Measurements from ENCODE around the gene C15orf40. TPM values are rescaled to one million over a fixed set of nuclear protein-coding genes. Genes with fewer than 3 reads are reported as not detected.
"Not testable (repeated sequence)": the region's sequence is repeated elsewhere in the genome, so short reads cannot be mapped to it uniquely, and the experiment has no call there.

The C15orf40 gene
- total RNA-seq, 2 donors from 2014 or later, result 19.0 to 22.7 TPM

DNA sequence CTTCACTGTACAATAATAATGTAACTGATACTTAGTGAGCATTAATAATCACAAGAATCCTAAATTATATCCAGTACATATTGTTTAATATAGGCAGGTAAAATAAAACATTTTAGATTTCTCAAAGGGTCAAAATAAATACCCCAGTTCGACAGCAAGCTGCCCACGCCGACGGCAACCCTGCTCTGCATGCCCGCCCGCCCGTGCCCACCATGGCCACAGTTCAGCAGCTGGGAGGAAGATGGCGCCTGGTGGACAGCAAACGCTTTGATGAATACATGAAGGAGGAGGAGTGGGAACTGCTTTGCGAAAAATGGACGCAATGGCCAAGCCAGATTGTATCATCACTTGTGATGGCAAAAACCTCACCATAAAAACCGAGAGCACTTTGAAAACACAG is 32.7 kb upstream of the C15orf40 start:
- H3K27me3 ChIP-seq, result no peaks in the 10 kb centered on the region
- no peak overlapping the region for H3K4me3 ChIP-seq
- no peak overlapping the region for H3K9ac ChIP-seq (ENCODE audit: low read depth in 2 of 2, low read length in 2 of 2)
- TF ChIP-seq, protein P1, sequence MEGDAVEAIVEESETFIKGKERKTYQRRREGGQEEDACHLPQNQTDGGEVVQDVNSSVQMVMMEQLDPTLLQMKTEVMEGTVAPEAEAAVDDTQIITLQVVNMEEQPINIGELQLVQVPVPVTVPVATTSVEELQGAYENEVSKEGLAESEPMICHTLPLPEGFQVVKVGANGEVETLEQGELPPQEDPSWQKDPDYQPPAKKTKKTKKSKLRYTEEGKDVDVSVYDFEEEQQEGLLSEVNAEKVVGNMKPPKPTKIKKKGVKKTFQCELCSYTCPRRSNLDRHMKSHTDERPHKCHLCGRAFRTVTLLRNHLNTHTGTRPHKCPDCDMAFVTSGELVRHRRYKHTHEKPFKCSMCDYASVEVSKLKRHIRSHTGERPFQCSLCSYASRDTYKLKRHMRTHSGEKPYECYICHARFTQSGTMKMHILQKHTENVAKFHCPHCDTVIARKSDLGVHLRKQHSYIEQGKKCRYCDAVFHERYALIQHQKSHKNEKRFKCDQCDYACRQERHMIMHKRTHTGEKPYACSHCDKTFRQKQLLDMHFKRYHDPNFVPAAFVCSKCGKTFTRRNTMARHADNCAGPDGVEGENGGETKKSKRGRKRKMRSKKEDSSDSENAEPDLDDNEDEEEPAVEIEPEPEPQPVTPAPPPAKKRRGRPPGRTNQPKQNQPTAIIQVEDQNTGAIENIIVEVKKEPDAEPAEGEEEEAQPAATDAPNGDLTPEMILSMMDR (IDR thresholded peaks at IDR 0.05), result no peak
- H3K9me3 ChIP-seq, result no peaks in the 10 kb centered on the region
- H3K4me1 ChIP-seq, result no peaks in the 10 kb centered on the region
- peaks cover 4% of the 10 kb centered on the region for H3K36me3 ChIP-seq
- H3K27ac ChIP-seq, result no peak overlapping the region
- DNase-seq, result no peak
- intact Hi-C loops (cut with DNase I), result no loop called here

DNA sequence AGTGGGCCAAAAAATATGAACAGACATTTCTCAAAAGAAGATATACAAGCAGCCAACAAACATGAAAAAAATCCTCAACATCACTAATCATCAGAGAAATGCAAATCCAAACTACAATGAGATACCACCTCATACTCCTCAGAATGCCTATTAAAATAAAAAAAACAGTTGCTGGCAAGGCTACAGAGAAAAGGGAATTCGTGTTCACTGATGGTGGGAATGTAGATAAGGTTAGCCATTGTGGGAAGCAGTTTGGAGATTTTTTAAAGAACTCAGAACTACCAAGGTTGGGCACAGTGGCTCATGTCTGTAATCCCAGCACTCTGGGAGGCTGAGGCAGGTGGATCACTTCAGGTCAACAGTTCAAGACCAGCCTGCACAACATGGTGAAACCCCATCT is 27.8 kb upstream of the C15orf40 start:
- intact Hi-C loops (cut with DNase I), result no loop called here
- Histone ChIP-seq H3K9me3 (no peaks in the 10 kb centered on the region), H3K36me3 (peaks cover 4% of the 10 kb centered on the region), H3K9ac (ENCODE audit: low read depth in 2 of 2, low read length in 2 of 2) (no peak overlapping the region), H3K4me1 (no peaks in the 10 kb centered on the region), H3K4me3 (no peak overlapping the region), H3K27me3 (no peaks in the 10 kb centered on the region), H3K27ac (no peak overlapping the region)
- TF ChIP-seq, protein P1 (IDR thresholded peaks at IDR 0.05), result no peak
- DNase-seq, result no peak

DNA sequence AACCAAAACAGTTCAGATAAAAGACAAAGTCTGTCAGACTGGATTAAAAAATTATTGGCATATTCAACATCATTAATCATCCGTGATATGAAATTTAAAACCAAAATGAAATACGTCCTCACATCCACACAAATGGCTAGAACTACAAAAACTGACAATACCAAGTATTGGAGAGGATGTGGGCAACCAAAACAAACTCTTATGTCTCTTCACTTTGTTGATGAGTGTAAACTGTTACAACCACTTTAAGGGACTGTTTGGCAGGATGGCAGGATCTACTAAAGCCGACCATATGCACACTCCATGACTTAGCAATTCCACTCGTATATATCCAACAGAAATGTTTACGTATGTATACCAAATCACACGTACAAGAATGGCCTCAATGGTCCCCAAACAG is 24.8 kb upstream of the C15orf40 start:
- H3K27ac ChIP-seq, result no peak overlapping the region
- H3K4me1 ChIP-seq, result no peaks in the 10 kb centered on the region
- H3K4me3 ChIP-seq, result no peak overlapping the region
- no peaks in the 10 kb centered on the region for H3K27me3 ChIP-seq
- TF ChIP-seq, protein P1 (IDR thresholded peaks at IDR 0.05), result no peak
- H3K36me3 ChIP-seq, result peaks cover 4% of the 10 kb centered on the region
- intact Hi-C loops (cut with DNase I), result no loop called here
- no peak for DNase-seq
- no peaks in the 10 kb centered on the region for H3K9me3 ChIP-seq
- H3K9ac ChIP-seq (ENCODE audit: low read depth in 2 of 2, low read length in 2 of 2), result no peak overlapping the region

DNA sequence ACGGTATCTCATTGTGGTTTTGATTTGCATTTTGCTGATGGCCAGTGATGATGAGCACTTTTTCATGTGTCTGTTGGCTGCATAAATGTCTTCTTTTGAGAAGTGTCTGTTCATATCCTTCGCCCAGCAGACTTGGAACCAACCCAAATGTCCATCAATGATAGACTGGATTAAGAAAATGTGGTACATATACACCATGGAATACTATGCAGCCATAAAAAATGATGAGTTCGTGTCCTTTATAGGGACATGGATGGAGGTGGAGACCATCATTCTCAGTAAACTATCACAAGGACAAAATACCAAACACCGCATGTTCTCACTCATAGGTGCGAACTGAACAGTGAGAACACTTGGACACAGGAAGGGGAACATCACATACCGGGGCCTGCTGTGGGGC is 19.8 kb upstream of the C15orf40 start:
- H3K4me3 ChIP-seq; DNase-seq; intact Hi-C loops (cut with DNase I); H3K36me3 ChIP-seq; H3K27ac ChIP-seq; H3K4me1 ChIP-seq; H3K9me3 ChIP-seq; H3K27me3 ChIP-seq; H3K9ac ChIP-seq (ENCODE audit: low read depth in 2 of 2, low read length in 2 of 2): not testable (repeated sequence)

DNA sequence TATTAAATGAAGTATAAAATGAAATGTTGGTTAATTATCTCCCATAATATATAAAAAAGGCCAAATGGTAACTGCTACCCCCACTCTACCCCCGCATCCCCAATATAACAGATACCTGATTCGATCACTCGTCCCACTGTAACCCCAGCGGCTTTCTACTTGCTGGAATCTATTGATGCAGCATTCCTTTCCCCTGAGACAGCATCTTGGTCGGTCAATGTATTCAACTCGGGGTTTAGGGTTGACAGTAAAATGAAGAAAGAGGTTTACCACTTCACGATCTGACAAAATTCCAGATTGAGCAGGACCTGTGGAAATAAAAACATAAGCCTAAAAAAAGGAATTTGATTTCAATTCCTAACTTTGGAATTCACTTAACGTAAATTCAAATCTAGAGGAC is 18.6 kb upstream of the C15orf40 start:
- Histone ChIP-seq H3K9ac (ENCODE audit: low read depth in 2 of 2, low read length in 2 of 2) (no peak overlapping the region), H3K4me3 (no peak overlapping the region), H3K9me3 (no peaks in the 10 kb centered on the region), H3K4me1 (no peaks in the 10 kb centered on the region), H3K36me3 (peaks cover 4% of the 10 kb centered on the region), H3K27ac (no peak overlapping the region), H3K27me3 (no peaks in the 10 kb centered on the region)
- TF ChIP-seq, protein P1 (IDR thresholded peaks at IDR 0.05), result no peak
- intact Hi-C loops (cut with DNase I), result no loop called here
- DNase-seq, result no peak

DNA sequence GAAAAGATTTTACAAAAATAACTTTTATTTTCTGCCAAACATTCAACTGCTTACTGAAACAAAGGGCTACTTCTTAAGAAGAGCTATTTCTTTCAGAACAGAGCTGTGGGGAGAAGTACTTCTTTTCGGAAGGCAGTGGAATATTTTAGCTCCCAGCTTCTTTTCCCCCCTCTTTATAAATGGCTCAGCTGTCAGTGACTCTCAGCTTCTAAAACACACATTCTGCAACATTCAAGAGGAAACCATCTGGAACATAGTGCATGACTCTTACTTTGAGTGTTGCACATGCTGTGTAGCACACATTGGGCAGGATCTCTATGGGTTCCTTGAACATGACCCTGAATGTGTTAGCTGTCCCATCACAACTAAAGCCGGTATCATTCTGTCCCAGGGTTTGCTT is 7.0 kb upstream of the C15orf40 start:
- TF ChIP-seq, protein P1 (IDR thresholded peaks at IDR 0.05), result no peak
- no peak for DNase-seq
- Histone ChIP-seq H3K27me3 (no peaks in the 10 kb centered on the region), H3K4me1 (no peaks in the 10 kb centered on the region), H3K36me3 (peaks cover 13% of the 10 kb centered on the region), H3K9me3 (no peaks in the 10 kb centered on the region), H3K4me3 (no peak overlapping the region), H3K9ac (ENCODE audit: low read depth in 2 of 2, low read length in 2 of 2) (no peak overlapping the region), H3K27ac (no peak overlapping the region)
- intact Hi-C loops (cut with DNase I), result loop anchor here (10.0 kb wide), 1 partner anchor 484 kb away; no protein-coding TSS in a partner anchor
